Endothelial cell (in vitro differentiated cells): ENCODE measurements around the gene KIF2B. TPM values are rescaled to one million over a fixed set of nuclear protein-coding genes. Genes with fewer than 3 reads are reported as not detected.
"Not testable (repeated sequence)": the region's sequence is repeated elsewhere in the genome, so short reads cannot be mapped to it uniquely, and the experiment has no call there.

ENCODE experiments used
- DNase-seq: peaks from one replicate; pipeline ENCODE4 v3.0.0; 2021; ENCODE audit warnings: low spot score
- H3K27ac Mint-ChIP-seq: one replicate; pipeline ENCODE4 v1.8.0; 2021; ENCODE audit warnings: mixed read lengths, inconsistent platforms; ENCODE audit not compliant: unreplicated experiment
- H3K27me3 Mint-ChIP-seq: one replicate; pipeline ENCODE4 v1.8.0; 2021; ENCODE audit warnings: mild to moderate bottlenecking, moderate library complexity, mixed read lengths, inconsistent platforms; ENCODE audit not compliant: unreplicated experiment
- H3K36me3 Mint-ChIP-seq: one replicate; pipeline ENCODE4 v1.8.0; 2021; ENCODE audit warnings: mild to moderate bottlenecking, low read depth, mixed read lengths, inconsistent platforms; ENCODE audit not compliant: unreplicated experiment
- H3K4me1 Mint-ChIP-seq: one replicate; pipeline ENCODE4 v1.8.0; 2021; ENCODE audit warnings: mild to moderate bottlenecking, mixed read lengths, inconsistent platforms; ENCODE audit not compliant: unreplicated experiment
- H3K4me3 Mint-ChIP-seq: one replicate; pipeline ENCODE4 v1.8.0; 2021; ENCODE audit warnings: mild to moderate bottlenecking, mixed read lengths, inconsistent platforms; ENCODE audit not compliant: unreplicated experiment
- H3K9me3 Mint-ChIP-seq: one replicate; pipeline ENCODE4 v1.8.0; 2021; ENCODE audit warnings: mixed read lengths, inconsistent platforms; ENCODE audit not compliant: unreplicated experiment
- CTCF ChIP-seq: fragments of 200-600 bp; sonication (generic); IDR thresholded peaks from one replicate; pipeline ENCODE4 v1.5.0; 2021; ENCODE audit warnings: antibody characterized with exemption; ENCODE audit not compliant: unreplicated experiment
- total RNA-seq: library from RNA; stranded (reverse); fragmentation: NEBNext Ultra II Directional; extraction: Animal tissue kit (Norgen Biotek cat#: 25700); gene quantifications from one replicate; pipeline ENCODE4 v1.2.1, GENCODE V29; 2021; ENCODE audit not compliant: unreplicated experiment

KIF2B gene
- total RNA-seq, 1 donor from 2014 or later, result not detected

DNA sequence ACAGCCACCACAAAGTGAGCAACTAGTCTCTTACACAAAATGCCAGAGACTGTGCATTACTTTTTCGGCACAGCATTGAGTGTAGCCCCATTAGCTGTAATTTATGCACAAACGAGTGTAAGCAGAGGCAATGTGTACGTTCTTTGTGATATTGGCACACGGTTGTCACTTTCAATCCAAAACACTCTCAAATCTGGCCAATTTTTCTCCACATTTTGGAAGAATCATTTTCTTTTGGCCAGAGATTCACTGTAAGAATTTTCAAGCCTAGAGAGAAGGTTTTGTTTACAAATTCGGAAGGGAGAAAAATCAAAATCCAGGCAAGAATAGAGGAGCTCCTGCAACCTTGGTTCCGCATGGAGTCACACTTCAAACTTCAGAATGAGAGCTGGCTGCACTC lies 15.4 kb upstream of the KIF2B start:
- Mint-ChIP-seq H3K9me3 (no peaks in the 10 kb centered on the region), H3K36me3 (no peaks in the 10 kb centered on the region)

DNA sequence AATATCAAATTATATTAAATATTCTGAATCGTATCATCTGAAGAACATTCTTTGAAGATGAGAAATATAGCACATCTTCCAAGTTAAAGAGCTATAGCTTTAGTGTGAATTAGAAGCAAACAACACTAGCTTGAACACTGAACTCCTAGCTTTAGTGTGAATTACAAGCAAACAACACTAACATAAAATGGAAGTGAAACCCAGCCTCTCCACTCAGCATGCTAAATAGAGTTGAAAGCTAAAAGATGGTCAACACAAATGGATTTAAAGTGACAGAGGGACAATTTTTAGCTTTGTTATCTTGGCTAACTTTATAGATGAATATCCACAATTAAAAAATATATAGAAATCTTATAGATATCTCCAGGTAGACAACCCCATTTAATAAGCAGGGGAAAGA lies 4.5 kb upstream of the KIF2B start:
- Mint-ChIP-seq H3K4me3 (no peak overlapping the region), H3K4me1 (no peaks in the 10 kb centered on the region), H3K36me3 (no peaks in the 10 kb centered on the region), H3K27me3 (no peaks in the 10 kb centered on the region), H3K9me3 (no peaks in the 10 kb centered on the region), H3K27ac (no peak overlapping the region)
- no peak for TF ChIP-seq CTCF
- no peak for DNase-seq

More for the DNA sequence above, 15.4 kb upstream of the KIF2B start:
- H3K27me3 Mint-ChIP-seq, result no peaks in the 10 kb centered on the region
- H3K27ac Mint-ChIP-seq, result no peak overlapping the region
- H3K4me1 Mint-ChIP-seq, result no peaks in the 10 kb centered on the region
- no peak for DNase-seq
- H3K4me3 Mint-ChIP-seq, result no peak overlapping the region
- TF ChIP-seq CTCF, result no peak

GRCh38 chr17:53818929-53819328 lies 3.8 kb upstream of the KIF2B start:
- DNase-seq, result no peak
- no peak overlapping the region for H3K27ac Mint-ChIP-seq
- no peaks in the 10 kb centered on the region for H3K4me1 Mint-ChIP-seq
- H3K4me3 Mint-ChIP-seq, result no peak overlapping the region
- TF ChIP-seq CTCF, result no peak
- no peaks in the 10 kb centered on the region for H3K9me3 Mint-ChIP-seq
- H3K27me3 Mint-ChIP-seq, result no peaks in the 10 kb centered on the region
- no peaks in the 10 kb centered on the region for H3K36me3 Mint-ChIP-seq

DNA sequence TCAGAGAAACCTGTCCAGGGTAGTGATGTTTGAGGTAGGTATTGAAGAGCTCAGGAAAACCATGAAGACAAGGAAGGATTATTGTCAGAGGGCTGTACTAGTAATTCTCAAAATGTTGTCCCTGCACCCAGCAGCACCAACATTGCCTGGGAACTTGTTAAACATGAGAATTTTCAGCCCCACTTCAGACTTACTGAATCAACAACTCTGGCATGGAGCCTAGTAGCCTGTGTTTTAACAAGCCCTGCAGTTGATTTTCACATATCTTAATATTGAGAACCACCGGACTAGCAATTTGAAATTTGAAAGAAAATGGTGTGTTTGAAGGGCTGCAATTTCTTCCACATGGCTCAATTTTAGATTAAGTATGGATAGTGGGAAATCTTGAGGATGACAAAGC lies 2.8 kb upstream of the KIF2B start:
- TF ChIP-seq CTCF, result no peak
- H3K9me3 Mint-ChIP-seq, result no peaks in the 10 kb centered on the region
- H3K27me3 Mint-ChIP-seq, result no peaks in the 10 kb centered on the region
- H3K27ac Mint-ChIP-seq, result no peak overlapping the region
- H3K4me1 Mint-ChIP-seq, result no peaks in the 10 kb centered on the region
- DNase-seq, result no peak
- no peaks in the 10 kb centered on the region for H3K36me3 Mint-ChIP-seq
- H3K4me3 Mint-ChIP-seq, result no peak overlapping the region

DNA sequence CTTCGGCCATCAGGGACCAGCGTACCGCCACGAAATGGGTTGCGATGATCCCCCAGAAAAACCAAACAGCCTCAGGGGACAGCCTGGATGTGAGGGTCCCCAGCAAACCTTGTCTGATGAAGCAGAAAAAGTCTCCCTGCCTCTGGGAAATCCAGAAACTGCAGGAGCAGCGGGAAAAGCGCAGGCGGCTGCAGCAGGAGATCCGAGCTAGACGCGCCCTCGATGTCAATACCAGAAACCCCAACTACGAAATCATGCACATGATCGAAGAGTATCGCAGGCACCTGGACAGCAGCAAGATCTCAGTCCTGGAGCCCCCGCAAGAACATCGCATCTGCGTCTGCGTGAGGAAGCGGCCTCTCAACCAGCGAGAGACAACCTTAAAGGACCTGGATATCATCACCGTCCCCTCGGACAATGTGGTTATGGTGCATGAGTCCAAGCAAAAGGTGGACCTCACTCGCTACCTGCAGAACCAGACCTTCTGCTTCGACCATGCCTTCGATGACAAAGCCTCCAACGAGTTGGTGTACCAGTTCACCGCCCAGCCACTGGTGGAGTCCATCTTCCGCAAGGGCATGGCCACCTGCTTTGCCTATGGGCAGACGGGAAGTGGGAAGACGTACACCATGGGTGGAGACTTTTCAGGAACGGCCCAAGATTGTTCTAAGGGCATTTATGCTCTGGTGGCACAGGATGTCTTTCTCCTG lies 769 bp downstream of the KIF2B start:
- Mint-ChIP-seq H3K27ac (no peak overlapping the region), H3K4me1 (no peaks in the 10 kb centered on the region), H3K4me3 (no peak overlapping the region), H3K36me3 (no peaks in the 10 kb centered on the region), H3K27me3 (no peaks in the 10 kb centered on the region), H3K9me3 (no peaks in the 10 kb centered on the region)
- TF ChIP-seq CTCF, result no peak
- no peak for DNase-seq

- H3K4me3 Mint-ChIP-seq, result not testable (repeated sequence)
These were observed 12.0 kb downstream of the KIF2B start for GRCh38 chr17:53834771-53835170.

More at GRCh38 chr17:53834771-53835170, 12.0 kb downstream of the KIF2B start:
- H3K9me3 Mint-ChIP-seq, H3K27me3 Mint-ChIP-seq, DNase-seq, H3K4me1 Mint-ChIP-seq, H3K36me3 Mint-ChIP-seq, H3K27ac Mint-ChIP-seq: not testable (repeated sequence)
